Esophagus squamous epithelium (tissue), 5 donors: ENCODE results near the gene DUSP6. TPM values are rescaled to one million over a fixed set of nuclear protein-coding genes. Genes with fewer than 3 reads are reported as not detected.

ENCODE experiments used
- DNase-seq: peaks from one replicate; lab custom pipeline; 2025; lab: John Stamatoyannopoulos, UW
- H3K27ac ChIP-seq, 4 donors: fragments of 200-600 bp; sonication (generic); one replicate each; pipeline ENCODE4 v1.5.1; 2016 to 2019; ENCODE audit warnings: mild to moderate bottlenecking in 1 of 4
- H3K27me3 ChIP-seq, 4 donors: fragments of 200-600 bp; sonication (generic); 1 replicate in 3 of 4; 2 replicates in 1 of 4; pipeline versions ENCODE4 v1.5.1 to v1.6.0; 2017 to 2021; ENCODE audit warnings: antibody characterized with exemption in 1 of 4
- H3K36me3 ChIP-seq, 3 donors: fragments of 200-600 bp; sonication (generic); one replicate each; pipeline ENCODE4 v1.5.1; 2016 to 2019
- H3K4me1 ChIP-seq, 3 donors: fragments of 200-600 bp; sonication (generic); one replicate each; pipeline ENCODE4 v1.5.1; 2017 to 2019
- H3K4me3 ChIP-seq, 4 donors: fragments of 200-600 bp; sonication (generic); 1 replicate in 3 of 4; 2 replicates in 1 of 4; pipeline ENCODE4 v1.5.1; 2016 to 2019; ENCODE audit warnings: mild to moderate bottlenecking in 2 of 4, moderate library complexity in 1 of 4
- H3K9me3 ChIP-seq, 3 donors: fragments of 200-600 bp; sonication (generic); one replicate each; pipeline ENCODE4 v1.5.1; 2016 to 2019
- POLR2A ChIP-seq, 4 donors: fragments of 450-650 bp; IDR thresholded peaks; one replicate each; pipeline ENCODE4 v1.6.1; 2017; ENCODE audit warnings: antibody characterized with exemption in 4 of 4, mild to moderate bottlenecking in 4 of 4, moderate library complexity in 3 of 4
- WGBS, 2 donors: methylation state at CpG; one replicate each; pipeline ENCODE4 v1.1.5; 2018; 5-methylcytosine and 5-hydroxymethylcytosine counted together
- intact Hi-C: fragments of 100-400 bp; cut with DNase I; formaldehyde crosslinking; loops from one replicate; pipeline ENCODE4 v1.15.0; 2022
- total RNA-seq, 4 donors: library from RNA; depleted of rRNA; stranded (reverse); fragments of >200 nt; gene quantifications; one replicate each; pipeline ENCODE4 v1.1.0, GENCODE V29; 2016
- TF ChIP-seq, protein P1 (sequence below), 6 experiments: fragments of 450-650 bp in 4 of 6; fragments of 200-600 bp in 2 of 6; sonication (generic) in 2 of 6; IDR thresholded peaks; one replicate each; pipeline ENCODE4 v1.5.1; 2016 to 2019; ENCODE audit warnings: antibody characterized with exemption in 6 of 6, mild to moderate bottlenecking in 4 of 6, moderate library complexity in 4 of 6
- donor health status: DM: yes; HTN: yes; CAD: no.

The DUSP6 gene
- total RNA-seq, 4 donors from 2014 or later = 17.6 to 30.4 (median 24.9) TPM

DNA sequence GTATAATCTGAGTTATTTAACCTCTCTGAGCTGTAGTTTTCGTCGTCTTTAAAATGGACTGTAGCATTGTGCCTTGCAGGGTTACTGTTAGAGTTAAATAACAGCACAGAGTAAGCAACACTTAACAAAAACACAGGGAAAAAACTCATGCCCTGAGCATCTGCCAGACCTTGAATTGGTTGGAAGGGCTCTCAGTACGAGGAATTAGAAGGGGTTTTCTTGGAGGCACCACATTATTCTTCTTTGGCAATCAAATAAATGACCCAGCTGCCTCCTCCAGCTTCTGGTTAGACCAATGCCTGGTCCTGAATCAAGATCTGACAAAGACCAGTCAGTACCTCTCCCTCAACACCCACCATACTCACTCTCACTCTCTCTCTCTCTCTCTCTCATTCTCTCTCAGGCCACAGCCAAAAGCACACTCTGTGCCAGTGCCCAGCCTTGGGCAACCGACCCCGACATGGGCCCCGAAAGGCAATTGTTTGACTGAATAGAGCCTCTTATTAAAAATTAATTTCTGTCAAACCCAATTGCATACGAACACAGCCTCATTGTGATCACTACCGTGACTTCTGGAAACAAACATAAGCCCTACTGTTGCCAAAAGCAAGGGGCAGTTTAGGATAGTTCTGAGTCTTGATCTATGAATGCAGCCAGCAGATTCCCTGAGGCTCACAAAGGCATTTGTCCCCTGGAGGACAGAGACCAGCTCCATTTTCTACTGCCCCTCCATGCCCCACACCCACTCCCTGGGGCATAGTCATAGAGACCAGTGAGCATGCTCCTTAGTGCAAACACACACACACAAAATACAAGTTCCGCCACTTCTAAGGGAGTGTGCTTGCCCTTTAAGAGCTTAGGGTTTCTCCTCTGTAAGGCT is 23.9 kb downstream of the DUSP6 start:
- no peak overlapping the region for H3K4me3 ChIP-seq
- no peaks in the 10 kb centered on the region for H3K27me3 ChIP-seq
- DNase-seq = no peak
- WGBS, 2 donors = 79 to 83% methylated on average over 9 of the region's 9 CpGs
- H3K4me1 ChIP-seq = peaks cover 0 to 10% (median 4%) of the 10 kb centered on the region in 3 donors
- peaks cover 0 to 6% (median 0%) of the 10 kb centered on the region in 3 donors for H3K9me3 ChIP-seq
- intact Hi-C loops = no loop called here
- TF ChIP-seq, protein P1, sequence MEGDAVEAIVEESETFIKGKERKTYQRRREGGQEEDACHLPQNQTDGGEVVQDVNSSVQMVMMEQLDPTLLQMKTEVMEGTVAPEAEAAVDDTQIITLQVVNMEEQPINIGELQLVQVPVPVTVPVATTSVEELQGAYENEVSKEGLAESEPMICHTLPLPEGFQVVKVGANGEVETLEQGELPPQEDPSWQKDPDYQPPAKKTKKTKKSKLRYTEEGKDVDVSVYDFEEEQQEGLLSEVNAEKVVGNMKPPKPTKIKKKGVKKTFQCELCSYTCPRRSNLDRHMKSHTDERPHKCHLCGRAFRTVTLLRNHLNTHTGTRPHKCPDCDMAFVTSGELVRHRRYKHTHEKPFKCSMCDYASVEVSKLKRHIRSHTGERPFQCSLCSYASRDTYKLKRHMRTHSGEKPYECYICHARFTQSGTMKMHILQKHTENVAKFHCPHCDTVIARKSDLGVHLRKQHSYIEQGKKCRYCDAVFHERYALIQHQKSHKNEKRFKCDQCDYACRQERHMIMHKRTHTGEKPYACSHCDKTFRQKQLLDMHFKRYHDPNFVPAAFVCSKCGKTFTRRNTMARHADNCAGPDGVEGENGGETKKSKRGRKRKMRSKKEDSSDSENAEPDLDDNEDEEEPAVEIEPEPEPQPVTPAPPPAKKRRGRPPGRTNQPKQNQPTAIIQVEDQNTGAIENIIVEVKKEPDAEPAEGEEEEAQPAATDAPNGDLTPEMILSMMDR (IDR thresholded peaks at IDR 0.05) = no peak
- TF ChIP-seq POLR2A (IDR thresholded peaks at IDR 0.05) = no peak
- H3K36me3 ChIP-seq = no peaks in the 10 kb centered on the region
- H3K27ac ChIP-seq = no peak overlapping the region

DNA sequence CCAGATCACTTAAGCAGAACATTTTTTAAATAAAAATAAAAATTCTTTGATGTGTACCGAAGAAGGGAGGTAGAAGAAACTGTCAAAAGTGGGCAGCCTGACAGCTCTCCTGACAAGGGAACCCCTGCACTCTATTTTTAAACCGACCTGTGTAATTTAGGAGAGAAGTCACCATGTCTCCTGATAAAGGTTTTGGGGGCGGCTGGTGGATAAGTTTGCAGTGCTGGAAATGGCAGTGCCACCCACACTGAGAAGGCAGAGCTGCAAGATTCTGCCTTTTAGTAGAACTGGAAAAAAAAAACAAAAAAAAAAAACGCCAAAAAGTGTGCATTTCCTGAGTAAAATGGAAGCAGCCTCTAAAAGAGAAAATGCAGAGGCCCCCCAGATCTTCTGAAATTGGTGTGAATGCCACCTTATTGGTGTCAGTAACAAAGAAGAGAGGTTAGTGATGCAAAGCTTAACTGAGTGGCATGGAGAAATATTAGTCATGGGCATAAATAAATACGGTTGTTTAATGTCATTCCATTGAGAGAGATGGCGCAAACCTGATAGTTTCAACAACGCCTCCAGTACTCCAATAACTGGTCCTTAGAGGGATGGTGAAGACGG is 24.7 kb downstream of the DUSP6 start:
- Histone ChIP-seq H3K27ac (peak overlapping the region in 1 of 4 donors; percentile 13), H3K9me3 (peaks cover 0 to 6% (median 0%) of the 10 kb centered on the region in 3 donors), H3K4me3 (no peak overlapping the region), H3K36me3 (no peaks in the 10 kb centered on the region), H3K4me1 (peaks cover 0 to 6% (median 0%) of the 10 kb centered on the region in 3 donors), H3K27me3 (no peaks in the 10 kb centered on the region)
- 69% methylated on average over 7 to 8 of the region's 8 CpGs for WGBS, 2 donors
- intact Hi-C loops = no loop called here
- no peak for DNase-seq
- TF ChIP-seq, protein P1 (IDR thresholded peaks at IDR 0.05) = no peak
- no peak for TF ChIP-seq POLR2A (IDR thresholded peaks at IDR 0.05)

DNA sequence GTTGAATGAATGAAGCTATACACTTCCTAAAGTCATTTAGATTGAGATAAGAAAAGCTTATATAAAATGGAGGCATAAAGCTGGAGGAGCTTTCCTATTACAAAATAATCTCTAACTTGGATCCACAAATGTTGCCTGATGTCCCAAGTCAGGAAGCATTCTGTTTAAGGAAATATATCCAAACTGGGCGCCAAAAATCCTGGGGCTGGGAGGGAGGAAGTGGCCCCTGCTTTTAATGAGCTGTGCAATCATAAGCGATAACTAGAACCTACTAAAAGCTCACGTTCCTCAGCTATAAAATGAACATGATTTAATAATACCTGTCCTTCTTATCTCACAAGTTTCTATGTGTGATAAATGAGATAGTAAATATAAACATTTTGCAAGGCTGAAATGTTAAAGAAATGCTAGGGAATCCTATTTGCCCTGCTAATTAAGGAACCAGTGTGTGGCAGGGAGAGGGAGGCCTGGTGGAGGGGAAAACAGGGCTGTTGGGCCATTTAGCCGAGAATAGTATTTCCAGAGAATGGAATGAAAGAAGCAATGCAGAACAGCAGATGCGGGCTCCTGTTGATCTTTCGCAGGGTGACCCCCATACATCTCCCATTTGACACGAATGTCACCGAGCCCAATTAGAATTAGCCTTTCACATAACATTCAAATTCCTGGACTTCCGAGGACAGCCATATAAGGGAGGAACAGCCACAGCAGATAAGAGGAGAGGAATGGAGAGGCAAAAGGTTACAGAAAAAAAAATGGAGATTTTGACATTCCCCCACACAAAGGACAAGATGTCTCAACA is 25.9 kb downstream of the DUSP6 start:
- TF ChIP-seq, protein P1 (IDR thresholded peaks at IDR 0.05) = no peak
- no peak for TF ChIP-seq POLR2A (IDR thresholded peaks at IDR 0.05)
- no peak overlapping the region for H3K4me3 ChIP-seq
- DNase-seq = no peak
- 75 to 78% methylated on average over 9 of the region's 9 CpGs for WGBS, 2 donors
- no peaks in the 10 kb centered on the region for H3K36me3 ChIP-seq
- H3K9me3 ChIP-seq = peaks cover 0 to 6% (median 0%) of the 10 kb centered on the region in 3 donors
- H3K4me1 ChIP-seq = peaks cover 0 to 6% (median 0%) of the 10 kb centered on the region in 3 donors
- H3K27me3 ChIP-seq = no peaks in the 10 kb centered on the region
- peak overlapping the region in 1 of 4 donors; percentile 13 for H3K27ac ChIP-seq
- intact Hi-C loops = no loop called here

DNA sequence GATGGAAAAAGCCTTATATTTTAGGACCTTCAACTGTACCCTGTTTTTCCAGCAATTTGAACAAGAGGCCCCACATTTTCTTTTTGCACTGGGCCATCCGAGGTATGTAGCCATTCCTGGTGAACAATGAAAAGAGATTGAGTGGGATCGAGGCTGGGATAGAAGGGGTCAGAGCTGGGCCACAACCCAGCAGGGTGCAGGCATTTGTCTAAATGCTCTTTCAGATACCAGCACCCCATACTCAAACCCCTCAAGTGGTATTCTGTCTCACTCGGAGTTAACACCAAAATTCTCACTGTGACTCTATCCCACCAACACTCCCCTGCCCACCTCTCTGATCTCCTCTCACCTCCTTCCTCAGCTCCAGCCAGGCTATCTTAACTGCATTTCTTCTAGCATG is 26.8 kb downstream of the DUSP6 start:
- no peak overlapping the region for H3K4me3 ChIP-seq
- H3K9me3 ChIP-seq = no peaks in the 10 kb centered on the region
- WGBS, 2 donors = 95 to 96% methylated on average over 2 to 3 of the region's 3 CpGs
- no peaks in the 10 kb centered on the region for H3K27me3 ChIP-seq
- peak overlapping the region in 1 of 4 donors; percentile 13 for H3K27ac ChIP-seq
- no peak for DNase-seq
- H3K4me1 ChIP-seq = peaks cover 0 to 6% (median 0%) of the 10 kb centered on the region in 3 donors
- intact Hi-C loops = no loop called here
- H3K36me3 ChIP-seq = no peaks in the 10 kb centered on the region
- TF ChIP-seq, protein P1 (IDR thresholded peaks at IDR 0.05) = no peak
- TF ChIP-seq POLR2A (IDR thresholded peaks at IDR 0.05) = no peak
